Mesendoderm (in vitro differentiated cells): Measurements from ENCODE around the gene NT5DC1.

Experiments
- DNase-seq: peaks from one replicate; pipeline ENCODE4 v3.0.0; 2013
- H2AK5ac ChIP-seq: 2 replicates; pipeline ENCODE4 v1.6.1; 2013; ENCODE audit warnings: low read length, inconsistent platforms
- H2BK120ac ChIP-seq: 2 replicates; pipeline ENCODE4 v1.6.1; 2013; ENCODE audit warnings: low read depth, mild to moderate bottlenecking, low read length, moderate library complexity, mixed read lengths
- H2BK15ac ChIP-seq: replicated peaks from 2 replicates; pipeline ENCODE4 v1.6.1; 2013; ENCODE audit warnings: low read depth, mild to moderate bottlenecking, moderate library complexity
- H2BK5ac ChIP-seq: 2 replicates; pipeline ENCODE4 v1.6.1; 2013; ENCODE audit warnings: low read length, inconsistent platforms
- H3K18ac ChIP-seq: 2 replicates; pipeline ENCODE4 v1.6.1; 2013; ENCODE audit warnings: mild to moderate bottlenecking, low read length, mixed read lengths
- H3K23ac ChIP-seq: one replicate; pipeline ENCODE4 v1.6.1; 2013; ENCODE audit warnings: low read length
- H3K27ac ChIP-seq: 2 replicates; pipeline ENCODE4 v1.5.1; 2013; ENCODE audit warnings: low read depth, mild to moderate bottlenecking, inconsistent platforms, low read length, moderate library complexity
- H3K27me3 ChIP-seq: 2 replicates; pipeline ENCODE4 v1.6.1; 2013; ENCODE audit warnings: low read length, control low read depth, mild to moderate bottlenecking, inconsistent platforms; ENCODE audit not compliant: insufficient read depth, poor library complexity
- H3K36me3 ChIP-seq: 2 replicates; pipeline ENCODE4 v1.6.1; 2013; ENCODE audit warnings: low read length, inconsistent platforms; ENCODE audit not compliant: control insufficient read depth, insufficient read depth
- H3K4ac ChIP-seq: one replicate; pipeline ENCODE4 v1.6.1; 2013; ENCODE audit warnings: low read depth, mild to moderate bottlenecking, low read length, moderate library complexity
- H3K4me1 ChIP-seq: 2 replicates; pipeline ENCODE4 v1.6.1; 2013; ENCODE audit warnings: low read depth, low read length, inconsistent platforms; ENCODE audit not compliant: control insufficient read depth
- H3K4me2 ChIP-seq: 2 replicates; pipeline ENCODE4 v1.6.1; 2013; ENCODE audit warnings: low read length
- H3K4me3 ChIP-seq: 2 replicates; pipeline ENCODE4 v1.5.1; 2013; ENCODE audit warnings: mild to moderate bottlenecking, low read length
- H3K56ac ChIP-seq: one replicate; pipeline ENCODE4 v1.6.1; 2013; ENCODE audit warnings: low read length
- H3K79me1 ChIP-seq: 2 replicates; pipeline ENCODE4 v1.6.1; 2013; ENCODE audit warnings: low read length, inconsistent platforms
- H3K79me2 ChIP-seq: 2 replicates; pipeline ENCODE4 v1.6.1; 2013; ENCODE audit warnings: mild to moderate bottlenecking, low read length; ENCODE audit not compliant: control insufficient read depth, insufficient read depth
- H3K9ac ChIP-seq: 2 replicates; pipeline ENCODE4 v1.6.1; 2013; ENCODE audit warnings: low read length, inconsistent platforms
- H4K5ac ChIP-seq: one replicate; pipeline ENCODE4 v1.6.1; 2013; ENCODE audit warnings: low read length
- H4K8ac ChIP-seq: one replicate; pipeline ENCODE4 v1.6.1; 2013; ENCODE audit warnings: low read depth, mild to moderate bottlenecking, control low read depth, low read length, moderate library complexity
- WGBS: extraction: QIAGEN DNeasy Blood & Tissue Kit; methylation state at CpG from one replicate; pipeline ENCODE4 v1.1.7; 2013; ENCODE audit warnings: low lambda C conversion rate, missing lambda C conversion rate; ENCODE audit not compliant: insufficient coverage; ENCODE audit errors: extremely low coverage; 5-methylcytosine and 5-hydroxymethylcytosine counted together

NT5DC1 gene

DNA sequence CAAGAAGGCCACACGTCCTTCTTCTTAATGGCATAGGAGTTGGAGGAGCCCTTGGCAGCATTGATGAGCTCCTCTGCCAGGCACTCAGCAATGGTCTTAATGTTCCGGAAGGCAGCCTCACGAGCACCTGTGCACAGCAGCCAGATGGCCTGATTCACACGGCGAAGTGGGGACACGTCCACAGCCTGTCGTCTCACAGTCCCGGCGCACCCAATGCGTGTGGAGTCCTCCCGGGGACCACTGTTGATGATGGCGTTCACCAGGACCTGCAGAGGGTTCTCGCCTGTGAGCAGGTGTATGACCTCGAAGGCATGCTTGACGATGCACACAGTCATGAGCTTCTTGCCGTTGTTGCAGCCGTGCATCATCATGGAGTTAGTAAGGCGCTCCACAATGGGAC, 157.9 kb downstream of the NT5DC1 start:
- no CpG with 5 or more reads among the region's 18 CpGs for WGBS
- H3K27me3 ChIP-seq: no peaks in the 10 kb centered on the region
- no peak overlapping the region for H2BK15ac ChIP-seq
- no peaks in the 10 kb centered on the region for H3K79me2 ChIP-seq
- no peak overlapping the region for H3K4ac ChIP-seq
- DNase-seq: no peak
- no peak overlapping the region for H3K18ac ChIP-seq
- H4K5ac ChIP-seq: no peak overlapping the region
- no peak overlapping the region for H2BK120ac ChIP-seq
- H3K56ac ChIP-seq: no peak overlapping the region
- H3K23ac ChIP-seq: no peak overlapping the region
- no peaks in the 10 kb centered on the region for H3K79me1 ChIP-seq
- no peak overlapping the region for H2BK5ac ChIP-seq
- no peak overlapping the region for H4K8ac ChIP-seq
- H3K27ac ChIP-seq: no peak overlapping the region
- H2AK5ac ChIP-seq: no peak overlapping the region
- H3K9ac ChIP-seq: no peak overlapping the region
- H3K36me3 ChIP-seq: no peaks in the 10 kb centered on the region
- no peak overlapping the region for H3K4me3 ChIP-seq
- H3K4me2 ChIP-seq: no peak overlapping the region
- no peaks in the 10 kb centered on the region for H3K4me1 ChIP-seq

DNA sequence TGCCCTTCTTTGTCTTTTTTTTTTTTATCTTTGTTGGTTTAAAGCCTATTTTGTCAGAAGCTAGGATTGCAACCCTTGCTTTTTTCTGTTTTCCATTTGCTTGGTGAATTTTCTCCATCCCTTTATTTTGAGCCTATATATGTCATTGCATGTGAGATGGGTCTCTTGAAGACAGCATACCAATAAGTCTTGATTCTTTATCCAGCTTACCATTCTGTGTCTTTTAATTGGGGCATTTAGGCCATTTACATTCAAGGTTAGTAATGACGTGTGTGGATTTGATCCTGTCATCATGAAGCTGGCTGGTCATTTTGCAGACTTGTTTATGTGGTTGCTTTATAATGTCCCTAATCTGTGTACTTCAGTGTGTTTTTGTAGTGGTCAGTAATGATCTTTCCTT, 162.7 kb downstream of the NT5DC1 start:
- Histone ChIP-seq H3K79me1 (no peaks in the 10 kb centered on the region), H3K9ac (no peak overlapping the region), H3K27me3 (no peaks in the 10 kb centered on the region), H3K56ac (no peak overlapping the region), H4K8ac (no peak overlapping the region), H2BK15ac (no peak overlapping the region), H3K27ac (no peak overlapping the region), H2BK120ac (no peak overlapping the region), H3K4me3 (no peak overlapping the region), H2AK5ac (no peak overlapping the region), H3K4ac (no peak overlapping the region), H3K18ac (no peak overlapping the region), H3K23ac (no peak overlapping the region), H3K4me1 (no peaks in the 10 kb centered on the region), H4K5ac (no peak overlapping the region), H2BK5ac (no peak overlapping the region), H3K36me3 (no peaks in the 10 kb centered on the region), H3K79me2 (no peaks in the 10 kb centered on the region), H3K4me2 (no peak overlapping the region)
- WGBS: no CpG with 5 or more reads among the region's 1 CpG
- no peak for DNase-seq

DNA sequence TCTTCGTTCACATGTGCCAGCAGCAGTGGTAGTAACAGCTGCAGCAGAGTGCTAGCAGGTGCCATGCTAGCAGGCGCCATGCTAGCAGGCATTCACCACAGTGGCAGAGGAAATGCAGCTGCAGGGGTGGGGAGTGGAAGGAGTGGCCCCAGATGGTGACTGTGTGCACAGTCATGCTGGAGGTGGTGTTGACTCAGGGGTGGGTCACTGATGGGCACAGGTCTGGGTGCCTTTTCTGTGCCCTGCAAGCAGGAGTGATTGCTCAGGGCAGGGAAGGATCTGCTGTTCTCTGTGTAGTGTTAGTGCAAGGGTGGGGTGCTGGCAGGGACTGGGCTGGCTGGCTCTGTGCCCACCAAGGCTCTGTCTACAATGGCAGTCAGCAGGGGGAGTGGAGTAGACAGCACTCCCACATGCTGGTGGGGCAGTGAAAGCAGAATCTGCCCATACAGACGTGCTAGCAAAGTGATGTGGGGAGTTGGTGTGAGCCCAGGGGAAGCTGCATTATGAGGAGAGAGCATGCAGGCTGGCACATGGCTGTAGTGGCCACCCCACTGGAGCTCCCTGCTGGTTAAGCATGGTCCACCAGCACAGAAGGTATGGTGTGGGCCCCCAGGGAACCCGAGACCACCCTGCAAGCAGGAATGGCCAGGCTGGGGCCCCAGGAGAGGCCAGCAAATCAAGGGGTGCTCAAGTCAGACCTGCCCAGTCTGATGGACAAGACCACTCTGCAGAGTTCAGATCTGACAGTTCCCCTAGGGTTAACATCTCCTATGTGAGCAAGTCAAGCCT, 164.6 kb downstream of the NT5DC1 start:
- Histone ChIP-seq H3K79me2 (no peaks in the 10 kb centered on the region), H2AK5ac (no peak overlapping the region), H2BK120ac (no peak overlapping the region), H3K18ac (no peak overlapping the region), H3K36me3 (peaks cover 1% of the 10 kb centered on the region), H3K4me2 (no peak overlapping the region), H3K27ac (no peak overlapping the region), H2BK15ac (no peak overlapping the region), H3K23ac (no peak overlapping the region), H3K4me1 (no peaks in the 10 kb centered on the region), H3K4ac (no peak overlapping the region), H2BK5ac (no peak overlapping the region), H4K5ac (no peak overlapping the region), H4K8ac (no peak overlapping the region), H3K9ac (no peak overlapping the region), H3K56ac (no peak overlapping the region), H3K79me1 (no peaks in the 10 kb centered on the region), H3K4me3 (no peak overlapping the region), H3K27me3 (no peaks in the 10 kb centered on the region)
- WGBS: no CpG with 5 or more reads among the region's 4 CpGs
- no peak for DNase-seq

DNA sequence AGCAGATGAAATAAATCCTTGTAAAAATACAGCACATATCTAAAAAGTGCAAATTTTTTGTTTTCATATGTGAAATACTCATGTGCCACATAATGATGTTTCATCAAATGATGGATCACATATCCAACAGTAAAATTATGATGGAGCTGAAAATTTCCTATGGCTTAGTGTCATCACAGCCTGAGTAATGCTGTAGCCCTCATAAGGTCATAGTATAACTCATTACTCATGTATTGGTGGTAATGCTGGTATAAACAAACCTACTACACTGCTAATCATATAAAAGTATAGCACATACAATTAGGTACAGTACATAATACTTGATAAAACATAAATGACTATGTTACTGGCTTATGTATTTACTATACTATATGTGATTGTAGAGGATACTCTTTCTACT, 166.2 kb downstream of the NT5DC1 start:
- Histone ChIP-seq H3K4me1 (no peaks in the 10 kb centered on the region), H3K4ac (no peak overlapping the region), H3K18ac (no peak overlapping the region), H2BK5ac (no peak overlapping the region), H3K23ac (no peak overlapping the region), H3K56ac (no peak overlapping the region), H3K4me2 (no peak overlapping the region), H3K9ac (no peak overlapping the region), H3K79me2 (no peaks in the 10 kb centered on the region), H3K79me1 (no peaks in the 10 kb centered on the region), H2BK120ac (no peak overlapping the region), H4K8ac (no peak overlapping the region), H4K5ac (no peak overlapping the region), H3K27ac (no peak overlapping the region), H3K36me3 (peaks cover 1% of the 10 kb centered on the region), H3K4me3 (no peak overlapping the region), H3K27me3 (no peaks in the 10 kb centered on the region), H2AK5ac (no peak overlapping the region), H2BK15ac (no peak overlapping the region)
- DNase-seq: no peak

DNA sequence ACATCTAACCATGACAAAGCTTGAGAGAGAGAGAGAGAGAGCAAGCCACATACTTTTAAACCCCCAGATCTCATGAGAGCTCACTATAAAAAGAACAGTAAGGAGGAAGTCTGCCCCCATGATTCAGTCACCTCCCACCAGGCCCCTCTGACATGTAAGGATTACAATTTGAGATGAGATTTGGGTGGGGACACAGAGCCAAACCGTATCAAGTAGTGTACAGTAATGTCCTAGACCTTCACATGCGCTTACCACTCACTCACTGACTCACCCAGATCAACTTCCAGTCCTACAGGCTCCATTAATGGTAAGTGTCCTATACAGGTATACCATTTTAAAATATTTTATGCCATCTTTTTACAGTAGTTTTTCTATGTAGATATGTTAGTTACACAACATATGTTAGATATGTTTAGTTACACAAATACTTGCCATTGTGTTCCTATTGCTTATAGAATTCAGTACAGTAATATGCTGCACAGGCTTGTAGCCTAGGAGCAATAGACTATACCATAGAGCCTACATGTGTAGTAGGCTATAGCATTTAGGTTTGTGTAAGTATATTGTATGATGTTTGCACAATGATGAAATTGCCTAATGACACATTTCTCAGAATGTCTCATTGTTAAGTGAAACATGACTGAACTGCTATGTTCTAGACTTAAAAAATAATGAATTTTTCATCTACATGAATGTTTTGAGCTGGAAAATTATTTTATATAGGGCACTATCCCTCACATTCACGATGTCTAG, 167.4 kb downstream of the NT5DC1 start:
- H3K79me1 ChIP-seq: no peaks in the 10 kb centered on the region
- no CpG with 5 or more reads among the region's 3 CpGs for WGBS
- H3K4me2 ChIP-seq: no peak overlapping the region
- no peaks in the 10 kb centered on the region for H3K27me3 ChIP-seq
- no peaks in the 10 kb centered on the region for H3K79me2 ChIP-seq
- no peak overlapping the region for H2AK5ac ChIP-seq
- no peak overlapping the region for H4K8ac ChIP-seq
- H3K4me1 ChIP-seq: no peaks in the 10 kb centered on the region
- H3K56ac ChIP-seq: no peak overlapping the region
- no peak overlapping the region for H3K4ac ChIP-seq
- H3K9ac ChIP-seq: no peak overlapping the region
- DNase-seq: no peak
- H2BK120ac ChIP-seq: no peak overlapping the region
- no peak overlapping the region for H3K23ac ChIP-seq
- no peak overlapping the region for H3K4me3 ChIP-seq
- no peak overlapping the region for H2BK15ac ChIP-seq
- H3K27ac ChIP-seq: no peak overlapping the region
- no peak overlapping the region for H2BK5ac ChIP-seq
- H3K36me3 ChIP-seq: peaks cover 1% of the 10 kb centered on the region
- H3K18ac ChIP-seq: no peak overlapping the region
- H4K5ac ChIP-seq: no peak overlapping the region
